ENCODE measurements around the gene NRARP. TPM values are rescaled to one million over a fixed set of nuclear protein-coding genes. Genes with fewer than 3 reads are reported as not detected.
A peak's percentile ranks its signal among the peaks of the same experiment; 100 is the strongest.
"Not testable (repeated sequence)": the region's sequence is repeated elsewhere in the genome, so short reads cannot be mapped to it uniquely, and the experiment has no call there.

Gene NRARP
- 3.0 TPM for polyA plus RNA-seq (2012; ENCODE audit: low read depth, missing spikeins)

- DNase-seq (ENCODE audit: insufficient read length, low spot score): peak; percentile 90
- no peak for TF ChIP-seq PAX5 (IDR thresholded peaks at IDR 0.05; ENCODE audit: insufficient read depth, low read length, severe bottlenecking)
- TF ChIP-seq POLR2A (IDR thresholded peaks at IDR 0.05; ENCODE audit: low read depth, low read length): peak; percentile 77
- TF ChIP-seq TAF1 (IDR thresholded peaks at IDR 0.05; ENCODE audit: low read depth, low read length): 0 out of 2 replicates have a peak, but pooled peaks have one; percentile 38
- no peak for TF ChIP-seq SPI1 (IDR thresholded peaks at IDR 0.05; ENCODE audit: low read depth, low read length)
- TF ChIP-seq POU2F2 (IDR thresholded peaks at IDR 0.05; ENCODE audit: low read depth, low read length): peak; percentile 86
- TF ChIP-seq POLR2AphosphoS5 (IDR thresholded peaks at IDR 0.05; ENCODE audit: low read depth, low read length): peak; percentile 57; the same call in 1 of the 2 replicates
- peak; percentile 90 for FAIRE-seq
These were observed at the start of gene NRARP for GRCh38 chr9:137302118-137302448. Gene NRARP, minus strand, starts transcription at chr9:137302271. Its CDS starts 343 bp downstream, at chr9:137301928.

- no peak for TF ChIP-seq PAX5 (IDR thresholded peaks at IDR 0.05; ENCODE audit: insufficient read depth, low read length, severe bottlenecking)
- no peak for TF ChIP-seq POLR2A (IDR thresholded peaks at IDR 0.05; ENCODE audit: low read depth, low read length)
- no peak for TF ChIP-seq SPI1 (IDR thresholded peaks at IDR 0.05; ENCODE audit: low read depth, low read length)
- TF ChIP-seq POLR2AphosphoS5 (IDR thresholded peaks at IDR 0.05; ENCODE audit: low read depth, low read length): no peak
- TF ChIP-seq POU2F2 (IDR thresholded peaks at IDR 0.05; ENCODE audit: low read depth, low read length): no peak
- TF ChIP-seq TAF1 (IDR thresholded peaks at IDR 0.05; ENCODE audit: low read depth, low read length): no peak
- FAIRE-seq: no peak
- DNase-seq (ENCODE audit: insufficient read length, low spot score): no peak
These were observed 48.9 kb upstream of the NRARP start for GRCh38 chr9:137350696-137351584.

DNA sequence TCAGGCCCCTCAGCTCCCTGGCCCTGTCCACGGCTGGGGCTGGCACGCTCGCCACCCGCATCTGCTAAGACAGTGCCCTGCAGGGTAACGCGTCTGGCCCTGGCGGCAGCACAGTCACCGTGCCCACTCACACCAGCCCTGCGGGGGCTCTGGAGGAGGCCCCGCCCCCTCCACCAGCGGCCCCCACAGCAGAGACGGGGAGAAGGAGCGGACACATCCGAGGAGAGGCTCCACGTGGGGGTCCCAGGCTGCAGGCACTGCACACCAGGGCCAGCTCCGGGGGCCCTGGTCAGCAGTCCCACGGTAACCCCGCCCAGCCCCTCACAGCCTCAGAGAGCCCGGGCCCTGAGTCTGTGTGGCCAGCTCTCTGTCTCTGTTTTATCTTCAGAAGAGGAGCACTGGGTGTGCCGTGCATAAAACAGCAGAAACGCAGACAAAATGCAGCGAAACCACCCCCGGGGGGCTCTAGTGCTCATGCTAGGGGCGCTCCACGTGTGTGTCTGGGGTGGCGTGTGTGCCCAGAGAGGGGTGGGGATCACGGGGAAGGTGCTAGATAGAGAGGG, 47.5 kb upstream of the NRARP start:
- DNase-seq (ENCODE audit: insufficient read length, low spot score) (no peak), FAIRE-seq (no peak)
- TF ChIP-seq POU2F2 (IDR thresholded peaks at IDR 0.05; ENCODE audit: low read depth, low read length) (no peak), POLR2A (IDR thresholded peaks at IDR 0.05; ENCODE audit: low read depth, low read length) (no peak), PAX5 (IDR thresholded peaks at IDR 0.05; ENCODE audit: insufficient read depth, low read length, severe bottlenecking) (no peak), SPI1 (IDR thresholded peaks at IDR 0.05; ENCODE audit: low read depth, low read length) (no peak), POLR2AphosphoS5 (IDR thresholded peaks at IDR 0.05; ENCODE audit: low read depth, low read length) (no peak), TAF1 (IDR thresholded peaks at IDR 0.05; ENCODE audit: low read depth, low read length) (no peak)

DNA sequence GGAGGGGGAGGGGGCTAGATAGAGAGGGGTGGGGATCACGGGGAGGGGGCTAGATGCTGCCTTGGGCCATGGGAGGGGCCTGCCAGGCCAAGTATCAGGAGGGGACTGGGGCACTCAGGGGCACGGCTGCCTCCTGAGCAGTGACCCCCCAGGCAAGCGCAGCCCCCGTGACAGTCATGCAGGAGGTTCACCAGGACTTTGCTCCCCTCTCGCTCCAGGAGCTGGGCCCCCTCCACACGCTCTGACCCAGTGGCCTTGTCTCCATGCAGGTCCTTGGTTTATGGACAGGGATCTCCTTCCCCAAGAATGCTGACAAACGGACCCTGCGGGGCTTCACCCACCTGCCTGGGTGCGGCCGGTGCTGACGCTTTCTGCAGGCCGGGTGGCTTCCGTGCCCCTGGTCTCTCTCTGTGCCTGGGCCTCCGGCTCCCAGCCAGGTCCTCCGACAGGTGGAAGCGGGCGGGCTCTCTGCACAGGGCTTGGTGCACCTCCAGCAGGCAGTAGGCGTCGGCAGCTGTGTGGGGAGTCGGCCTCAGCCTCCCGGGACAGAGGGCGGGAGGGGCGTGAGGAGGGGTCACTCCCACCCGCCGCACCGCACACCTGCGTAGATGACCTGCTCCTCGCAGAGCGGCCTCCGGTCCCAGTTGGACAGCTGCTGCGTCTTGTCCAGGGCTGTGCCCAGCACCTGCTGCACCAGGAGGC, 46.8 kb upstream of the NRARP start:
- FAIRE-seq (no peak), DNase-seq (ENCODE audit: insufficient read length, low spot score) (no peak)
- TF ChIP-seq POLR2AphosphoS5 (IDR thresholded peaks at IDR 0.05; ENCODE audit: low read depth, low read length) (no peak), POLR2A (IDR thresholded peaks at IDR 0.05; ENCODE audit: low read depth, low read length) (no peak), TAF1 (IDR thresholded peaks at IDR 0.05; ENCODE audit: low read depth, low read length) (no peak), SPI1 (IDR thresholded peaks at IDR 0.05; ENCODE audit: low read depth, low read length) (no peak), PAX5 (IDR thresholded peaks at IDR 0.05; ENCODE audit: insufficient read depth, low read length, severe bottlenecking) (no peak), POU2F2 (IDR thresholded peaks at IDR 0.05; ENCODE audit: low read depth, low read length) (no peak)

GRCh38 chr9:137347928-137348327, 45.9 kb upstream of the NRARP start:
- TF ChIP-seq POLR2A (IDR thresholded peaks at IDR 0.05; ENCODE audit: low read depth, low read length) (no peak), POLR2AphosphoS5 (IDR thresholded peaks at IDR 0.05; ENCODE audit: low read depth, low read length) (no peak), PAX5 (IDR thresholded peaks at IDR 0.05; ENCODE audit: insufficient read depth, low read length, severe bottlenecking) (no peak), TAF1 (IDR thresholded peaks at IDR 0.05; ENCODE audit: low read depth, low read length) (no peak)
- no peak for FAIRE-seq
- DNase-seq (ENCODE audit: insufficient read length, low spot score): no peak

GRCh38 chr9:137342482-137342881, 40.4 kb upstream of the NRARP start:
- DNase-seq (ENCODE audit: insufficient read length, low spot score) (no peak), FAIRE-seq (no peak)
- TF ChIP-seq POU2F2 (IDR thresholded peaks at IDR 0.05; ENCODE audit: low read depth, low read length) (no peak), SPI1 (IDR thresholded peaks at IDR 0.05; ENCODE audit: low read depth, low read length) (no peak), POLR2A (IDR thresholded peaks at IDR 0.05; ENCODE audit: low read depth, low read length) (no peak), TAF1 (IDR thresholded peaks at IDR 0.05; ENCODE audit: low read depth, low read length) (no peak), PAX5 (IDR thresholded peaks at IDR 0.05; ENCODE audit: insufficient read depth, low read length, severe bottlenecking) (no peak), POLR2AphosphoS5 (IDR thresholded peaks at IDR 0.05; ENCODE audit: low read depth, low read length) (no peak)

DNA sequence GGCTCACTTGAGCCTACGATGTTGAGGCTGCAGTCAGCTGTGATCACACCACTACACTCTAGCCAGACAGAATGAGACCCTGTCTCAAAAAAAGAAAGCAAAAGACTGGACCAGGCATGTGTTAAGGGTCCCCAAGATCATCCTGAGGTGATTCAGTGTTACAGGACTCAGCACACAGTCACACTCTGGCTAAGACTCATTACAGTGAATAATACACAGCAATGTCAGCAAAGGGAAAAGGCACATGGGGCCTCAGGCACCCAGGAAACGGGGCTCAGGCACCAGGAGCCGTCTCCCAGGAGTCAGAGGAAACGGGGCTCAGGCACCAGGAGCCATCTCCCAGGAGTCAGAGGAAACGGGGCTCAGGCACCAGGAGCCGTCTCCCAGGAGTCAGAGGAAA, 39.2 kb upstream of the NRARP start:
- no peak for DNase-seq (ENCODE audit: insufficient read length, low spot score)
- TF ChIP-seq TAF1 (IDR thresholded peaks at IDR 0.05; ENCODE audit: low read depth, low read length) (no peak), SPI1 (IDR thresholded peaks at IDR 0.05; ENCODE audit: low read depth, low read length) (no peak), POLR2A (IDR thresholded peaks at IDR 0.05; ENCODE audit: low read depth, low read length) (no peak), POU2F2 (IDR thresholded peaks at IDR 0.05; ENCODE audit: low read depth, low read length) (no peak), PAX5 (IDR thresholded peaks at IDR 0.05; ENCODE audit: insufficient read depth, low read length, severe bottlenecking) (no peak), POLR2AphosphoS5 (IDR thresholded peaks at IDR 0.05; ENCODE audit: low read depth, low read length) (no peak)
- no peak for FAIRE-seq

DNA sequence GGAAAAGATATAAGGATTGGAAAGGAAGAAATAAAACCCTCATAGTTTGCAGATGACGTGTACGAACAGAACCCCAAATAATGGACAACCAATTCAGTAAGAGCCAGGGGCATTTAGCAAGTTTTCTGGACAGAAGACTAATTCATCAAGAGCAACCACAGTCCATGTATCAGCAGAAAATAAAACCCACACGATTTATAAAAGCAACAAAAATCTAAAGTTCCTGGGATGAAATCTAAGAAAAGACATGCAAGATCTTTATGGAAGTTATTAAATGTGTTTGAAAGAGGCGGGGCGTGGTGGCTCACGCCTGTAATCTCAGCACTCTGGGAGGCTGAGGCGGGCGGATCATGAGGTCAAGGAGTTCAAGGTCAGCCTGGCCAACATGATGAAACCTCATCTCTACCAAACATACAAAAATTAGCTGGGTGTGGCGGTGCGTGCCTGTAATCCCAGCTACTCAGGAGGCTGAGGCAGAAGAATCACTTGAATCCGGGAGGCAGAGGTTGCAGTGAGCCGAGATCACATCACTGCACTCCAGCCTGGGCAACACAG, 37.9 kb upstream of the NRARP start:
- not testable (repeated sequence) for DNase-seq (ENCODE audit: insufficient read length, low spot score); FAIRE-seq

All from GM12891 (cell line).